HepG2 (cell line): ENCODE results near the gene RBM12. TPM values are rescaled to one million over a fixed set of nuclear protein-coding genes. Genes with fewer than 3 reads are reported as not detected.

Experiments used
- FOXO4 ChIP-seq: sonication (generic); formaldehyde crosslinking; conservative IDR thresholded peaks from 2 replicates; pipeline ENCODE4 v1.8.1; 2023; ENCODE audit warnings: missing genetic modification reagents
- GPBP1L1 ChIP-seq: sonication (generic); formaldehyde crosslinking; IDR thresholded peaks from 2 replicates; pipeline ENCODE4 v1.5.0; 2020; ENCODE audit warnings: mild to moderate bottlenecking, missing genetic modification reagents
- HOXA7 ChIP-seq: sonication (generic); formaldehyde crosslinking; IDR thresholded peaks from 2 replicates; pipeline ENCODE4 v1.8.1; 2022; ENCODE audit warnings: mild to moderate bottlenecking, missing genetic modification reagents, moderate library complexity
- LBX2 ChIP-seq: sonication (generic); formaldehyde crosslinking; IDR thresholded peaks from 2 replicates; pipeline ENCODE4 v1.5.0; 2020; ENCODE audit warnings: missing genetic modification reagents, mild to moderate bottlenecking, borderline replicate concordance
- MAFF ChIP-seq: IDR thresholded peaks from 2 replicates; pipeline ENCODE4 v1.6.1; 2011; ENCODE audit warnings: low read depth, low read length, improper control_type of control experiment
- RXRB ChIP-seq: IDR thresholded peaks from 2 replicates; pipeline ENCODE4 v1.6.1; 2016; ENCODE audit warnings: borderline replicate concordance, missing genetic modification reagents, missing compliant biosample characterization
- ZBTB34 ChIP-seq: sonication (generic); formaldehyde crosslinking; IDR thresholded peaks from 2 replicates; pipeline ENCODE4 v1.8.0; 2022; ENCODE audit warnings: mild to moderate bottlenecking, missing genetic modification reagents
- ZNF383 ChIP-seq: sonication (generic); formaldehyde crosslinking; IDR thresholded peaks from 2 replicates; pipeline ENCODE4 v1.4.0; 2020; ENCODE audit warnings: missing genetic modification reagents, mild to moderate bottlenecking, borderline replicate concordance
- ZNF430 ChIP-seq: sonication (generic); formaldehyde crosslinking; IDR thresholded peaks from 2 replicates; pipeline ENCODE4 v1.9.0; 2021; ENCODE audit warnings: mild to moderate bottlenecking, missing genetic modification reagents
- ZNF574 ChIP-seq: sonication (generic); formaldehyde crosslinking; IDR thresholded peaks from 2 replicates; pipeline ENCODE4 v1.4.0; 2020; ENCODE audit warnings: missing genetic modification reagents
- ZNF607 ChIP-seq: sonication (generic); formaldehyde crosslinking; IDR thresholded peaks from 2 replicates; pipeline ENCODE4 v1.5.1; 2020; ENCODE audit warnings: missing genetic modification reagents, mild to moderate bottlenecking, borderline replicate concordance
- ZNF788 ChIP-seq: sonication (generic); formaldehyde crosslinking; IDR thresholded peaks from 2 replicates; pipeline ENCODE4 v1.5.0; 2020; ENCODE audit warnings: mild to moderate bottlenecking, missing genetic modification reagents, borderline replicate concordance
- ZNF878 ChIP-seq: sonication (generic); formaldehyde crosslinking; IDR thresholded peaks from 2 replicates; pipeline ENCODE4 v1.8.1; 2023; ENCODE audit warnings: mild to moderate bottlenecking, missing genetic modification reagents, moderate library complexity
- ZSCAN22 ChIP-seq: sonication (generic); formaldehyde crosslinking; IDR thresholded peaks from 2 replicates; pipeline ENCODE4 v1.4.0; 2020; ENCODE audit warnings: mild to moderate bottlenecking, missing genetic modification reagents
- polyA plus RNA-seq, 8 experiments: library from polyadenylated mRNA; depleted of rRNA in 3 of 8; stranded (reverse) in 7 of 8; unstranded in 1 of 8; fragments of >200 nt; fragmentation: Illumina TruSeq in 4 of 8; extraction: Trizol in 4 of 8; gene quantifications; 2 replicates each; pipeline versions ENCODE4 v1.2.1 to v1.2.3, GENCODE V29; 2011 to 2016; ENCODE audit warnings: low read depth in 4 of 8, missing spikeins in 1 of 8, mixed read lengths in 1 of 8; ENCODE audit not compliant: insufficient read depth in 1 of 8
- total RNA-seq, 5 experiments: library from RNA; depleted of rRNA; stranded (reverse); fragments of >200 nt; fragmentation: Illumina TruSeq; extraction: Trizol; gene quantifications; 2 replicates each; pipeline ENCODE4 v1.2.3, GENCODE V29; 2016; ENCODE audit warnings: low read depth in 1 of 5

RBM12 gene
- total and polyA plus RNA-seq, 2 of the 13 experiments (the other 11 are each of a cell fraction or from before 2014, with no cell fraction given) = 97.9 to 104 TPM

- TF ChIP-seq ZBTB34 (CRISPR knock-in tag) = no peak
- no peak for TF ChIP-seq ZNF607 (CRISPR knock-in tag)
- TF ChIP-seq ZNF430 = no peak
- no peak for TF ChIP-seq LBX2 (CRISPR knock-in tag)
- no peak for TF ChIP-seq GPBP1L1 (CRISPR knock-in tag)
- 0 out of 2 replicates have a peak, but pooled peaks have one; percentile 75 for TF ChIP-seq FOXO4
- peak; percentile 86 for TF ChIP-seq ZNF788 (CRISPR knock-in tag)
- no peak for TF ChIP-seq MAFF
- peak; percentile 80 for TF ChIP-seq ZSCAN22
- no peak for TF ChIP-seq ZNF878 (CRISPR knock-in tag)
- no peak for TF ChIP-seq HOXA7 (CRISPR knock-in tag)
- TF ChIP-seq ZNF574 = no peak
- no peak for TF ChIP-seq RXRB (CRISPR knock-in tag)
- peak; percentile 74; the same call in 1 of the 2 replicates for TF ChIP-seq ZNF383
Observed at GRCh38 chr20:35698298-35699126, 33.8 kb upstream of the RBM12 start (continued).
